ENCODE data around the gene NCKAP5L.

The NCKAP5L gene

DNA sequence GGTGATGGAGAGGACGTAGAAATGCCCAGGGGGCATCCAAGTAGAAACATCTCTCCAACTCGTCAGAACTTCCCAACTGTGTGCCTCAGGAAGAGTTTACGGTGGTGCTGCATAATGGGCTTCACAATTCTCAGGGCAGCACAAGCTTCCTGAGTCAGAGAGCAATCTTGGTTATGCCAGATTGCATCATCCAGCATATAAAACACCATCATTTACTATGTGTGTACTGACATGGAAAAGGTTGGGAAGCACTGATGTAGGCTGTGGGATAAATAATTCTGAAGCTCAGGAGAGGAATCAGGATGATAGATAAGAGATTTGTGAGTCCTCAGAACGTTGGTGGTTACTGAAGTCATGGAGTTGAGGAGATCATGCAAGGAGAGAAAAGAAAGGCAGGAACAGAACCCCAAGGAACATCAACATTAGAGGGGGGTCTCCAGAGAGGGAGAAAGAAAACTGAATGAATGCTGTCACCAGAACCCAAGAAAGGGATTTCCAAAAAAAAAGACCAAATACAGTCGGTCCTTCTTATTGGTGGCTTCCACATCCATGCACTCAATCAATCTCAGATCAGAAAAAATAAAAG lies 4.7 kb upstream of the NCKAP5L start:
- Histone ChIP-seq H3K4me3 (IDR thresholded peaks at IDR 0.05; ENCODE audit: insufficient read depth, low read depth, low read length) (no peak overlapping the region), H3K9ac (no peak overlapping the region), H3K27me3 (ENCODE audit: insufficient read depth, low read depth) (no peaks in the 10 kb centered on the region; the same call in 1 of the 2 replicates), H3K36me3 (ENCODE audit: insufficient read depth) (no peaks in the 10 kb centered on the region), H4K20me1 (ENCODE audit: insufficient read depth) (no peaks in the 10 kb centered on the region), H2AFZ (ENCODE audit: low read depth) (no peak overlapping the region), H3K4me2 (no peak overlapping the region), H3K4me1 (ENCODE audit: low read depth, poor library complexity, severe bottlenecking) (peaks cover 16% of the 10 kb centered on the region), H3K27ac (no peak overlapping the region), H3K79me2 (ENCODE audit: insufficient read depth, low read depth) (no peaks in the 10 kb centered on the region)
- TF ChIP-seq, protein P1, sequence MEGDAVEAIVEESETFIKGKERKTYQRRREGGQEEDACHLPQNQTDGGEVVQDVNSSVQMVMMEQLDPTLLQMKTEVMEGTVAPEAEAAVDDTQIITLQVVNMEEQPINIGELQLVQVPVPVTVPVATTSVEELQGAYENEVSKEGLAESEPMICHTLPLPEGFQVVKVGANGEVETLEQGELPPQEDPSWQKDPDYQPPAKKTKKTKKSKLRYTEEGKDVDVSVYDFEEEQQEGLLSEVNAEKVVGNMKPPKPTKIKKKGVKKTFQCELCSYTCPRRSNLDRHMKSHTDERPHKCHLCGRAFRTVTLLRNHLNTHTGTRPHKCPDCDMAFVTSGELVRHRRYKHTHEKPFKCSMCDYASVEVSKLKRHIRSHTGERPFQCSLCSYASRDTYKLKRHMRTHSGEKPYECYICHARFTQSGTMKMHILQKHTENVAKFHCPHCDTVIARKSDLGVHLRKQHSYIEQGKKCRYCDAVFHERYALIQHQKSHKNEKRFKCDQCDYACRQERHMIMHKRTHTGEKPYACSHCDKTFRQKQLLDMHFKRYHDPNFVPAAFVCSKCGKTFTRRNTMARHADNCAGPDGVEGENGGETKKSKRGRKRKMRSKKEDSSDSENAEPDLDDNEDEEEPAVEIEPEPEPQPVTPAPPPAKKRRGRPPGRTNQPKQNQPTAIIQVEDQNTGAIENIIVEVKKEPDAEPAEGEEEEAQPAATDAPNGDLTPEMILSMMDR (conservative IDR thresholded peaks at IDR 0.05; ENCODE audit: low read depth, low read length) = no peak

DNA sequence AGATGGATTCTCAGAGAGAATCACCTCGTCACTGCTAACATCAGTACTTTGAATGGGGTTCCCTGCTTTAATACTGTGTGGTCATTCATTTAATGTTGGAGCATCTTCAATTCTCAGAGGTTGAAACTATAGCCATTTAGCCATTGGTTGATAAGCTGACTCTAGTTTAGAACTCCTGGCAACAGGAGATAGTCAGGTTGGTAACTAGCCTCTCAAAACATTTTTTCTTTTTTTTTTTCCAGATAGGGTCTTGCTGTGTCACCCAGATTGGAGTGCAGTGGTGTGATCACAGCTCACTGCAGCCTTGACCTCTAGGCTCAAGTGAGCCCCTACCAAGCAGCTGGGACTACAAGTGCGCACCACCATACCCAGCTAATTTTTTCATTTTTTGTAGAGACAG lies 3.5 kb upstream of the NCKAP5L start:
- H4K20me1 ChIP-seq (ENCODE audit: insufficient read depth) = no peaks in the 10 kb centered on the region
- H3K27ac ChIP-seq = no peak overlapping the region
- no peak overlapping the region for H2AFZ ChIP-seq (ENCODE audit: low read depth)
- no peaks in the 10 kb centered on the region for H3K79me2 ChIP-seq (ENCODE audit: insufficient read depth, low read depth)
- H3K4me1 ChIP-seq (ENCODE audit: low read depth, poor library complexity, severe bottlenecking) = peaks cover 16% of the 10 kb centered on the region
- H3K27me3 ChIP-seq (ENCODE audit: insufficient read depth, low read depth) = peaks cover 10% of the 10 kb centered on the region; the same call in 1 of the 2 replicates
- H3K9ac ChIP-seq = no peak overlapping the region
- H3K4me3 ChIP-seq (IDR thresholded peaks at IDR 0.05; ENCODE audit: insufficient read depth, low read depth, low read length) = no peak overlapping the region
- no peaks in the 10 kb centered on the region for H3K36me3 ChIP-seq (ENCODE audit: insufficient read depth)
- H3K4me2 ChIP-seq = no peak overlapping the region
- TF ChIP-seq, protein P1 (conservative IDR thresholded peaks at IDR 0.05; ENCODE audit: low read depth, low read length) = no peak

DNA sequence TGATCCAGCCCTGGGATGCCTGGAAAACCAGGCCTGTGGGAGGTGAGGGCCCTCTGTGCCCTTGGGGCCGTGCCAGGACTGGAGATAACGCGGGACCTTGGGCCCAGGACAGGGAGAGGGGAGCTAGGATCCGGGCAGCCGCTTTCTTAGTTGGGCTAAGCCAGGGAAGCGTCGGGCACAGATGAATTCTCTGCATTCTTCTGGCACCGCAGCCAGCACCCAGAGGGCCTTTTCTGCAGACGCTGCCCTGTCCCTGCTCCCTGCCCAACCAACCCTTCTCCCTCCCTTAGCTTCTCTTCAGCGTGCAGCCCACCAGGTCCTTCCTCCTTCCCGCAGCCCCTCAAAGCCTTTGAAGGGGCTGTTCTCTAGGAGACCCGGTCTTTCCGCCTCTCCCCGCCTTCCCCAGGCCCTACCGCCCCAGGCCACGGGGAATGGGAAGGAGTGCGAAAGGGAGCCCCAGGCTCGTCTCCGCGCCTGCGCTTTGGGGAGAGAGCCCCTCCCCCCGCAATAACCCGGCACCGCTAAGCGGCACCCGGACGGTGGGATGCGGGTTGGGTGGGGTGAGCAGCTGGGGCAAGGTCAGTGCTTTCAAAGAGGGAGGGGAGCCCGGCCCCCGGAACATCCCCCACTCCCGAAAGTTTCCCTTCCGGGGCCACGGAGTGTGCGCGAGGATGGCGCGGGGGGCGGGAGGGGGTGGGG lies 663 bp downstream of the NCKAP5L start:
- no peaks in the 10 kb centered on the region for H3K79me2 ChIP-seq (ENCODE audit: insufficient read depth, low read depth)
- TF ChIP-seq, protein P1 (conservative IDR thresholded peaks at IDR 0.05; ENCODE audit: low read depth, low read length) = no peak
- no peak overlapping the region for H3K4me2 ChIP-seq
- no peak overlapping the region for H3K4me3 ChIP-seq (IDR thresholded peaks at IDR 0.05; ENCODE audit: insufficient read depth, low read depth, low read length)
- H3K4me1 ChIP-seq (ENCODE audit: low read depth, poor library complexity, severe bottlenecking) = peaks cover 8% of the 10 kb centered on the region
- H2AFZ ChIP-seq (ENCODE audit: low read depth) = no peak overlapping the region
- H3K27me3 ChIP-seq (ENCODE audit: insufficient read depth, low read depth) = peaks cover 13% of the 10 kb centered on the region; the same call in 1 of the 2 replicates
- H3K9ac ChIP-seq = no peak overlapping the region
- no peak overlapping the region for H3K27ac ChIP-seq
- H4K20me1 ChIP-seq (ENCODE audit: insufficient read depth) = no peaks in the 10 kb centered on the region
- no peaks in the 10 kb centered on the region for H3K36me3 ChIP-seq (ENCODE audit: insufficient read depth)

DNA sequence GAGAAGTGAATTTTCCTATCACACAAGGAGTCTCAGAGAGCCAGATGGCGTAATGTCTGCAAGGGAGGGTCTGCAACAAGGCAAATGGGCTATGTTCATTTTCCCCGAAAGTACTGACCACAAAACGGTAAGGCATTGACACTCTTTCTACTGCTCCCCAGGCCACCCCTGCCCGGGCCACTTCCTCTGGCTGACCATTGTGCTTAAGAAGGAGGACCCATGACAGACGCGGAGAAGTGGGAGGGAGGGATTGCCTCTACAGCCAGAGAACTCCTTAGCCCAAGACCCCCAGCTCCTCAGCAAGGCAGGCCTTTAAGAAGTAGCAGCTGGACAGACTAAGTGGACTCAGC lies 1.2 kb downstream of the NCKAP5L start:
- no peak overlapping the region for H3K4me3 ChIP-seq (IDR thresholded peaks at IDR 0.05; ENCODE audit: insufficient read depth, low read depth, low read length)
- no peaks in the 10 kb centered on the region for H3K79me2 ChIP-seq (ENCODE audit: insufficient read depth, low read depth)
- no peak overlapping the region for H3K4me2 ChIP-seq
- peaks cover 7% of the 10 kb centered on the region for H3K4me1 ChIP-seq (ENCODE audit: low read depth, poor library complexity, severe bottlenecking)
- no peaks in the 10 kb centered on the region for H4K20me1 ChIP-seq (ENCODE audit: insufficient read depth)
- H3K27me3 ChIP-seq (ENCODE audit: insufficient read depth, low read depth) = peaks cover 13% of the 10 kb centered on the region; the same call in 1 of the 2 replicates
- TF ChIP-seq, protein P1 (conservative IDR thresholded peaks at IDR 0.05; ENCODE audit: low read depth, low read length) = no peak
- H3K36me3 ChIP-seq (ENCODE audit: insufficient read depth) = no peaks in the 10 kb centered on the region
- no peak overlapping the region for H3K27ac ChIP-seq
- no peak overlapping the region for H3K9ac ChIP-seq
- no peak overlapping the region for H2AFZ ChIP-seq (ENCODE audit: low read depth)

Measured in KMS-11 (cell line).